Measurements from ENCODE around the gene TMEM63A.

DNA sequence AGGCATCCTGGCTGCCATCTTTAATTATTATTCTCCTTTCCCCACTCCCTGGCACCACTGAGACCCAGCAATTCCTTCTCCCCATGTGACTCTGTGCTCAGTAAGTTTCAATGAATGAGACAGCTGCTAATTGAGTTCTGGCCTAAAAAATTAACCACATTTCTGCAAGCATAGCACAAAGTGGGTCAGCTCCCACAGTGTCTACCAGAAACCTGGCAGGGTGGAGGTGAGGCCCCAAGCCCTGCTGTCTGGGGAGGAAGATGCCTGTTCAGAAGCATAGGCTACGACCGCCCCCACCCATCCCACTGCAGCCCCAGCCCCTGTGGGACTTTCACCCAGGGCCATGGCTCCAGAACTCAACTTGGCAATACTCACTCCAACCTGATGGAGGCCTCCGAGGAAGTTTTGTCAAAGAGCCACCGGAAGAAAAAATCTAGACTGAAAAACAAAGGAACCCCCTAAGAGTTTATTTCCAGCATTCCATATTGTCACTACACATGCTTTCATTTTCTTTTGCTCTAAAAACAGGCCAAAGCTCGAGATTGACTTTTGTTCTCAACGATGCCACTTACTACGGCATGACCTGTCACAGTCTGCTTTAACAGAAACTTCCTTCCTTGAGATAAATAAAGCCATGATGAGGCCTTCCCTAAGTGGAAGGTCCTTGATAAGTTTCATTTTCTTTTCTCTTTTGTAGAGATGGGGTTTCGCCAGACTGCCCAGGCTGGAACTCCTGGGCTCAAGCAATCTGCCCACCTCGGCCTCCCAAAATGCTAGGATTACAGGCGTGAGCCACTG is 26.5 kb downstream of the TMEM63A start:
- TF ChIP-seq, protein P1, sequence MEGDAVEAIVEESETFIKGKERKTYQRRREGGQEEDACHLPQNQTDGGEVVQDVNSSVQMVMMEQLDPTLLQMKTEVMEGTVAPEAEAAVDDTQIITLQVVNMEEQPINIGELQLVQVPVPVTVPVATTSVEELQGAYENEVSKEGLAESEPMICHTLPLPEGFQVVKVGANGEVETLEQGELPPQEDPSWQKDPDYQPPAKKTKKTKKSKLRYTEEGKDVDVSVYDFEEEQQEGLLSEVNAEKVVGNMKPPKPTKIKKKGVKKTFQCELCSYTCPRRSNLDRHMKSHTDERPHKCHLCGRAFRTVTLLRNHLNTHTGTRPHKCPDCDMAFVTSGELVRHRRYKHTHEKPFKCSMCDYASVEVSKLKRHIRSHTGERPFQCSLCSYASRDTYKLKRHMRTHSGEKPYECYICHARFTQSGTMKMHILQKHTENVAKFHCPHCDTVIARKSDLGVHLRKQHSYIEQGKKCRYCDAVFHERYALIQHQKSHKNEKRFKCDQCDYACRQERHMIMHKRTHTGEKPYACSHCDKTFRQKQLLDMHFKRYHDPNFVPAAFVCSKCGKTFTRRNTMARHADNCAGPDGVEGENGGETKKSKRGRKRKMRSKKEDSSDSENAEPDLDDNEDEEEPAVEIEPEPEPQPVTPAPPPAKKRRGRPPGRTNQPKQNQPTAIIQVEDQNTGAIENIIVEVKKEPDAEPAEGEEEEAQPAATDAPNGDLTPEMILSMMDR (IDR thresholded peaks at IDR 0.05): no peak
- TF ChIP-seq POLR2A (IDR thresholded peaks at IDR 0.05): no peak
